Activated CD4-positive, alpha-beta T cell treated with anti-CD3 and anti-CD28 coated beads, Interleukin-2, amount 50 U/mL, for 24 hours (primary cell): Measurements from ENCODE around the gene FLACC1.

Experiments used
- DNase-seq, 2 donors: peaks; one replicate each; pipeline ENCODE4 v3.0.0-alpha.2; 2020; ENCODE audit warnings: low read depth in 1 of 2, low spot score in 1 of 2

Gene FLACC1

GRCh38 chr2:201279079-201279478 is 78.1 kb downstream of the FLACC1 start:
- no peak for DNase-seq

- DNase-seq: no peak
Measured at GRCh38 chr2:201276511-201276910, 80.6 kb downstream of the FLACC1 start.

- no peak for DNase-seq
Measured at GRCh38 chr2:201275990-201276389, 81.2 kb downstream of the FLACC1 start.

- DNase-seq: no peak
Measured at GRCh38 chr2:201275069-201275468, 82.1 kb downstream of the FLACC1 start.

DNA sequence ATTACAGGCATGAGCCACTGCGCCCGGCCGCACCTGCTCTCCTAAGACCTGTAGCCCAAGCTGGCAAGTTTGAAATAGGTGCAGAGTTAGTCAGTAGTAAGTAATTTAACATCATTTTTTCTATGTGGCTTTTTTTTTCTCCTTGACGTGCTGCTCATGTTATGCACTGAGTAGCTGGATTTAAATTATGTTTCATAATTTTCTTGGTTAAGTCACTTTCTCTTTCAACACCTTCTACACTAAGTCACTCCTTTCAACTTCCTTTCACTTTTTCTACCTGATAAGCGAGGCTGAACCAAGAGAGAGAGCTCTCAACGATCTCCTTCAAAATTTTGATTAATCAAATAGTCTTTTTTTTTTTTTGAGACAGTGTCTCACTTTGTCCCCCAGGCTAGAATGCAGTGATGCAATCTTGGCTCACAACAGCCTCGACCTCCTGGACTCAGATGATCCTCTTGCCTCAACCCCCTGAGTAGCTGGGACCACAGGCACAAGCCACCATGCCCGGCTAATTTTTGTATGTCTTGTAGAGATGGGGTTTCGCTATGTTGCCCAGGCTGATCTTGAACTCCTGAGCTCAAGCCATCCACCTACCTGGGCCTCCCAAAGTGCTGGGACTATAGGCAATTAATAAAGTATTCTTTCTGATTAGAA is 83.7 kb downstream of the FLACC1 start:
- no peak for DNase-seq

DNA sequence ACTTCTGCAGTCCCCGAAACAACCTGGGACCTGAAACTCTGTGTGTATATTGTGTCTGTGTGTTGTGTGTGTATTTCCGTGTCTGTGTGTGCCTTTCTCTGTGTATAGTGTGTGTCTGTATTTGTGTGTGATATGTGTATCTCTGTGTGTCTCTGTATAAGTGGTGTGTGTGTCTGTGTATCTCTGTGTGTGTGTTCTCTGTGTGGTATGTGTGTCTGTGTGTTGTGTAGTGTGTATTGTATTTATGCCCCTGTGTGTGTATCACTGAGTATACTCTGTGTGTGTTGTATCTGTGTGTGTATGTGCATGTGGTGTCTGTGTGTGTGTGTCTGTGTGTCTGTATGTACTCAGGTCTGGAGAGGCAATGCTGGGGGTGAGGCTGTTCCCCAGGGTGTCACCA is 85.2 kb downstream of the FLACC1 start:
- DNase-seq: no peak

DNA sequence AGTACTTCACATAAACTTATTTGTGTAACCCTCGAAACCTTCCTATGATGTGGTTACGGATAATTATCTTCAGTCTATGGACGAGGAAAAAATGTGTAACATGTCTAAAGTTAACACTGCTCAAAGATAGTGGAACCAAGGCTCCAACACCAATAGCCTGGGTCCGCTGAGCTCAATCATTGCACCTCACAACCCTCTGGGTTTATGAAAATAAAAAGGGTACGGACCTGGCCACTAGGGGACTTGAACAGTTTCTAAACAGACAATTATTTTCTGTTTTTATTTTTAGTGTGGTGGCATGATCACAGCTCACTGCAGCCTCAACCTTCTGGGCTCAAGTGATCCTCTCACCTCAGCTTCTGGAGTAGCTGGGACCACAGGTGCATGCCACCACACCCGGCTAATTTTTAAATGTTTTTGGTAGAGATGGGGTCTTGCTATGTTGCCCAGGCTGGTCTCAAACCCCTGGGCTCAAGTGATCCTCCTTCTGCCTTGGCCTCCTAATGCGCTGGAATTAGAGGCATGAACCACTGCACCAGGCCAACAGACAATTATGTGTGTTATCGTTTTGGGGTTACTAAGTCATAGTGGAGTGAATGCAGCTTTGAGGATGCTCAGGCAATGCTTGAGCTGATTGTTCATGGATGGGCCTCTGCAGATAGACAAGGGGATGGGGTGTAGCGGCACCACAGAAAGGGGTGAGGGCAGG is 86.7 kb downstream of the FLACC1 start:
- no peak for DNase-seq

DNA sequence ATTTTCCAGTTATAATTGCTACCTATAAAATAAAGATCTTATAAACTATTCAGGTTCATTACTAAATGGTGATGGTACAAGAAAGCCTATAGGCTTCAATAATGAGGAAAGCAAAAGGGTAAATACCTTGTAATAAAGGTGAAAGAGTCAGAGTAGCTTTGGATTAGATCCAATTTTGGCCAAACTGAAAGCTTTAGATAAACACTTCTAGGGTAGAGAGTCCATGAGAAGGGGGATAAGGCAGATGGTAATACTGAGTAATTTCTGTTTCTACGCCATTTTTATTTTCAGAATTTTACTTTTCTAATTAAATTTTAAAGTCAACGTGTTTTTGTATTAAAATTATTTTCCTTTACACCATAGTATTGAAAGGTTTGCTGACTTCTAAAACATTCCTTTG is 87.4 kb downstream of the FLACC1 start:
- DNase-seq: no peak

- DNase-seq: no peak
Measured at GRCh38 chr2:201267278-201268030, 89.7 kb downstream of the FLACC1 start.

DNA sequence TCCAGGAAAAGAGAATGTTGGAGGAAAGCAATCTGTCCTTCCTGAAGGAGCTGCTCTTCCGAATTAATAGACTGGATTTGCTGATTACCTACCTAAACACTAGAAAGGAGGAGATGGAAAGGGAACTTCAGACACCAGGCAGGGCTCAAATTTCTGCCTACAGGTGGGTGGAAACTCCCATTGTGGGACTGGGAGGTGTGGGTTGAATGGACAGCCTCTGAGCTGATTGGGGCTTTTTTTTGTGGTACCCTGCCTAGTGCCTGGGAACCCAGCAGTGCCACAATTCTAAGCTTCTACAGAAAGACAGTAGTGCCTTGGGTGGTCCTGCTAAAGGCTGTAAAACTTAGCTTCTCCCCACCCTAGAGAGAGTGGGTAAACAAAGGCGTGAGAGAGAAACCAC is 90.5 kb downstream of the FLACC1 start:
- no peak for DNase-seq

DNA sequence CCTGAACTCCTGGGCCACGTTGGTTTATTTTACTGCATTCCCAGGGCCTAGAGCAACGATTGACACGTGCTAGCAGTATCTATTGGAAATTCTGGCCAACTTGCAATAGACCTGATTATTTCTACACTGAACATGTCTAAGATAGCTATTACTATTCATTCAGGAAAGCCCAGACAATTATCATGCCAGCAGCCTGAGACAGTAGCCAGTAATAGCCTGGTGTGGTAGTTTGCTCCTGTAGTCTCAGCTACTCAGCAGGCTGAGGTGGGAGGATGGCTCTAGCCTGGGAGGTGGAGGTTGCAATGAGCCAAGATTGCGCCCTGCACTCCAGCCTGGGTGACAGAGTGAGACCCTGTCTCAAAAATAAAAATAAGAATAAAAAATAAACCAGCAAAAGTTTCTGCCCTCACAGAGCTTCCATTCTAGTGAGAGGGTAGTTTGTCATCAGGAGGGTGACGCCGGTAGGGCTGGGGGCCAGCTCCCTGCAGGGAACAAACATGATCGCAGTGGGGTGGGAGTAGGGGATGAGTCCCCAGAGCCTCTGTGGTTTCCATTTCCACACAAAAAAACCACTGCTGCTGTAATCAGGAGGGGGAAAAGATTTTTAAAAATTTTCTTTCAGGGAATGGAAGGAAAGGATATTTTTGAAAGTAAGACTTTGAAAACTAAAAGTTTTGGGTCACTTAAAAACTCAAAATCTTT is 92.5 kb downstream of the FLACC1 start:
- no peak for DNase-seq

GRCh38 chr2:201263779-201264178 is 93.4 kb downstream of the FLACC1 start:
- DNase-seq: no peak

GRCh38 chr2:201262718-201263117 is 94.4 kb downstream of the FLACC1 start:
- DNase-seq: peak in 1 of 2 donors; percentile 40

DNA sequence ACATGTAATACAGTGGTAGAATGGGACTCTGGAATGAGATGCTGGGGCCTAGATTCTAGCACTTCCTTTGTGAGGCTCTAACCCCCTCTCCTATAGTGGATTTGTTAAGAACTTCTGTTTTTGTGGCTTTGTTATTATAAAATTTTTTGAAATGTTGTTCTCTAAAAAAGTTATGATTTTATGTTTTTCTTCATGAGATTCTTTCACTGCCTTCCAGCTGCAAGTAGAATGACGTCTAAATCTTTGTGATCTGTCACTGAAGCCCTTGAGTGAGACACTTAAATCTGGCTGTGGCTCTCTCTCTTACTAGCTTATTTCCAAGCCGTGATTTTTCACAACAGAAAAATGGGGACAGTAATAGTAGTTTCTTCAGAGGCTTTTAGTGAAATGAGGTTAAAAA is 95.2 kb downstream of the FLACC1 start:
- no peak for DNase-seq

DNA sequence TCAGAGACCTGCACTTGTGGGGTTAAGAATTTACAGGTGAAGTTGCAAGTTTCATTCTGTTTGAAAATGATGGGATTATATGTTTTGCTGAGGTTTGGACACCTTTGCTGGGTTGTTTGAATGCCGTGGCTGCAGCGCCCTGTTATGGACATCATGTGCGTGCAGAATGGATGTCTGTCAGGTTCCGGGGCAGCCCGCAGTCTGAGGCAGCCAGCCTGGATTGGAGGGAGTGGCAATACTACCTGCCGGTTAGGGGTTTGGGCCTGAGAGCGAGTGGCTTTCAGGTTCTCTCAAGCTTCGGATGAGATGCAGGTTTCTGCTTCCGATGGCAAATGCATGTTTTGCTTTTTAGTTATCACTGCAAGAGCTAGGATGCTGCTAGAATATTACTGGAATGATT is 95.7 kb downstream of the FLACC1 start:
- DNase-seq: no peak

GRCh38 chr2:201260302-201260800 is 96.8 kb downstream of the FLACC1 start, which contains the start of gene CASP8:
CASP8 (plus strand) TSS chr2:201260536; CDS start chr2:201266487, 5,951 bp downstream.
- peak; percentile 18 to 56 for DNase-seq

DNA sequence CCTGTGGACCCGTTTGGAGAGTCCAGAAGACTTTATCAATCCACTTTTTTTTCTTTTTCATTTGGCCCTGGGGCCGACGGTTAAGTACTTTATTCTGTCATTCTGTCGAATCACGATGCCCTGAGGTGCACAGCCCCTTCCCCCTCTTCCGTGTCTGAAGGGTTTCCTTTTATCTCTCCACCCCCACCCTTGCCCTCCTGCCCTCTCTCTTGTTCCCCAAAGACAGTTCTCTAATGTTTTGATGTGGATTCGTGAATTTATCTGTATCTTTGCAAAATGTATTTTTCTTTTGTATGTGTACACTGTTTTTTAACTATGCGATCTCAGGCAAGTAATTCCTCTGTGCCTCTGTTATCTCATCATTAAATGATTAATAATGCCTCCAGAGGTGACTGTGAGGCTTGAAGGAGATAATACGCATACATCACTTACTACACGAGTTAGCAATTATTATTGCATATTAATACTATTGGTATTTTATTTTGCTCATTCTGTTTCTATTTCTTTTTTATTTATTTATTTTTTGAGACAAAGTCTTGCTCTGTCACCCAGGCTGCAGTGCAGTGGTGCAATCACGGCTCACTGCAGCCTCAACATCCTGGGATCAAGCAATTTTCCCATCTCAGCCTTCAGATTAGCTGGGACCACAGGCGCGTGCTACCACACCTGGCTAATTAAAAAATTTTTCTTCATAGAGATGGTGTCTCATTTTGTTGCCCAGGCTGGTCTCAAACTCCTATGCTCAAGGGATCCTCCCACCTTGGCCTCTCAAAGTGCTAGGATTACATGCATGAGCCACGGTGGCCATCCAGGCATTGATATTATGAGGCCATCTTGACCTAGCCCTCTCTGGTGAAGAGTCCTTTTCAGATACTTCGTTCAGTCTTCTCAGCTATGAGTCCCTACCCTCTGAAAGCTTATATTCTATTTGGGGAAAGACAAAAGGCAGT is 98.2 kb downstream of the FLACC1 start:
- DNase-seq: no peak

- DNase-seq: peak; percentile 57 to 80
Measured at GRCh38 chr2:201257956-201258665, 99.0 kb downstream of the FLACC1 start.

GRCh38 chr2:201257381-201257955 is 99.7 kb downstream of the FLACC1 start:
- no peak for DNase-seq
